Naive B cell (primary cell): ENCODE measurements around the gene GPR62. TPM values are rescaled to one million over a fixed set of nuclear protein-coding genes. Genes with fewer than 3 reads are reported as not detected.

Source experiments
- ATAC-seq, 2 donors: fragments of 150-1000 bp; cut with Tn5 transposase; 2 replicates each; pipeline ENCODE4 v1.10.0; 2021; ENCODE audit warnings: low read depth in 2 of 2, mild to moderate bottlenecking in 2 of 2, moderate library complexity in 2 of 2
- DNase-seq: peaks from one replicate; pipeline ENCODE4 v3.0.0; 2022
- H3K27ac Mint-ChIP-seq, 6 donors: one replicate each; pipeline ENCODE4 v1.8.0; 2020 to 2022; ENCODE audit warnings: mild to moderate bottlenecking in 6 of 6, mixed read lengths in 6 of 6, moderate library complexity in 5 of 6, inconsistent platforms in 2 of 6
- H3K27me3 Mint-ChIP-seq, 3 donors: one replicate each; pipeline ENCODE4 v1.8.0; 2021 to 2022; ENCODE audit warnings: mixed read lengths in 3 of 3, mild to moderate bottlenecking in 1 of 3
- H3K36me3 Mint-ChIP-seq, 2 donors: one replicate each; pipeline ENCODE4 v1.8.0; 2020 to 2022; ENCODE audit warnings: mixed read lengths in 2 of 2, inconsistent platforms in 1 of 2, mild to moderate bottlenecking in 1 of 2
- H3K4me1 Mint-ChIP-seq, 3 donors: one replicate each; pipeline ENCODE4 v1.8.0; 2020 to 2022; ENCODE audit warnings: mixed read lengths in 3 of 3, inconsistent platforms in 1 of 3, mild to moderate bottlenecking in 1 of 3, moderate library complexity in 1 of 3
- H3K4me3 Mint-ChIP-seq, 8 donors: one replicate each; pipeline ENCODE4 v1.8.0; 2020 to 2022; ENCODE audit warnings: mild to moderate bottlenecking in 8 of 8, mixed read lengths in 8 of 8, moderate library complexity in 8 of 8, inconsistent platforms in 2 of 8
- H3K9me3 Mint-ChIP-seq, 7 donors: one replicate each; pipeline ENCODE4 v1.8.0; 2020 to 2022; ENCODE audit warnings: mixed read lengths in 7 of 7, mild to moderate bottlenecking in 5 of 7, inconsistent platforms in 2 of 7, moderate library complexity in 1 of 7
- polyA plus RNA-seq, 6 donors: library from polyadenylated mRNA; unstranded; fragments of 300-500 nt; fragmentation: Illumina TruSeq; gene quantifications; one replicate each; pipeline ENCODE4 v1.2.3, GENCODE V29; 2021; ENCODE audit warnings: low read depth in 6 of 6

GPR62 gene
- polyA plus RNA-seq, 6 donors from 2014 or later, result not detected

DNA sequence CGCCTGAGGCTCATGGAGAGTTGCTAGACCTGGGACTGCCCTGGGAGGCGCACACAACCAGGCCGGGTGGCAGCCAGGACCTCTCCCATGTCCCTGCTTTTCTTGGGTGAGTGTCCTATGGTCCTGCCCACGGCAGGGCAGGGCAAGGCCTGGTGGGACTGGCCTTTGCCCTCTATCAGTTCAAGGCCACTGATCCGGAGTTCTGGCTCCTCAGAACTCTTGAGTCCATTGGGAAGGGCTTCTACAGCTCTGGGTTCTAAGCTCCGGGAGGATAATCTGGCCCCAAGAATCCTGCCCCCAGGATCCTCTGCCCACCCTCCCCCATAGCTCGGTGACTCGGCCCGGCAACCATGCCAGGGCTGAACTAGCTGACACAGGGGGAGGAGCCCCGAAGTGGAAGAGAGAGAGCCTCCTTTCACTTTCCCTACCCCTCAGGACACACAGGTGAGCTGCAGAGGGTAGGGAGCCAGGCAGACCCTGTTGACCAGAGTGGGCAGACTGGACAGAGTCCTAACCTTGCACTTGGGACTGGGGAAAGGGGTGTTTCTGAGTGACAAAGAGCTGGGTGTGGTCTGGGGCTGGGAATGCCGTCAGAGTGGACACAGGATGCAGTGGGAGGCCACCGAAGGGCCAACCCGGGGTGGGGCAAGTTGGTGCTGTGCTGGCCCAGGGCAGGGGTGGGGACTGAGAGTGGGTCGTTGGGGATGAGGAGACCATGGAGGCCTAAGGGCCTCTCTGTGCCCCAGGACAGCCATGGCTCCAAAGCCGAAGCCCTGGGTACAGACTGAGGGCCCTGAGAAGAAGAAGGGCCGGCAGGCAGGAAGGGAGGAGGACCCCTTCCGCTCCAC is 12.4 kb upstream of the GPR62 start:
- Mint-ChIP-seq H3K27me3 (no peaks in the 10 kb centered on the region), H3K36me3 (peaks cover 4 to 9% of the 10 kb centered on the region in 2 donors), H3K27ac (peak overlapping the region; percentile 21 to 88 (median 78)), H3K9me3 (no peaks in the 10 kb centered on the region), H3K4me3 (peak overlapping the region; percentile 90 to 96 (median 93)), H3K4me1 (peaks cover 16 to 41% (median 31%) of the 10 kb centered on the region in 3 donors)
- DNase-seq, result peak; percentile 54
- ATAC-seq, result peak; percentile 27 to 33

DNA sequence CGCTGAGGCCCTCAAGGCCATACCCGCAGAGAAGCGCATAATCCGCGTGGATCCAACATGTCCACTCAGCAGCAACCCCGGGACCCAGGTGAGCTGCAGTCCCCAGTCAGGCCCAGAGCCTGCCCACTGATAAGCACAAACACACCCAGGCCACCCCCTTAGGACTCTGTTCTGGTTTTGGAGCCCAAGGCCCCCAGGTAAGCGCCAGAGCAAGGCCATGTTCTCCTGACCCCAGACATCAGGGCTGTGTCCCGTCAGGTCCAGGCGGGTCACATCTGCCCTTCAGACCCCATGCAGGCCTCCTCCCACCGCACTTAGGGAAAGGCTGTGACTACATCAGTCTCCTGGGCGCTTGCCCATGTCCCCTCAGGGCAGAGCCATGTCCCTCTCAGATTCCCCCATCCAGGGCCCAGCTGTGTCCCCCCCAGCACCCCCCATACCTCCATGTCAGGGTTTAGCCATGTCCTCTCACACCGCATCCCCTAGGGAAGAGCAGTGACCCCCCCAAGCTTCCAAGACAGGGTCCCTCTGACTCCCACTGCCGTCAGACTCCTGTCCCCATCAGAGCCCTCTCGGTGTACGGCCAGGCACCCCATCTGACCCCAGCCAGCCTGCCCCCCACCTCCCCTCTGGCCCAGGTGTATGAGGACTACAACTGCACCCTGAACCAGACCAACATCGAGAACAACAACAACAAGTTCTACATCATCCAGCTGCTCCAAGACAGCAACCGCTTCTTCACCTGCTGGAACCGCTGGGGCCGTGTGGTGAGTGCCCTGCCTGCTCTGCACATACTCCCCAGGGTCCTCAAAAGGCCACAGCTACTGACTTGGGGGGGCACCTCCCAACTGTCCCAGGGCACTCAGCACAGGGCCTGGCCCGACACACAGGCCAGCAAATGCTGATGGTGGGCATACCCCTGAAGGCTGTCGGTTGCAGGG is 11.5 kb upstream of the GPR62 start:
- H3K27ac Mint-ChIP-seq, result peak overlapping the region; percentile 41 to 65 (median 49)

DNA sequence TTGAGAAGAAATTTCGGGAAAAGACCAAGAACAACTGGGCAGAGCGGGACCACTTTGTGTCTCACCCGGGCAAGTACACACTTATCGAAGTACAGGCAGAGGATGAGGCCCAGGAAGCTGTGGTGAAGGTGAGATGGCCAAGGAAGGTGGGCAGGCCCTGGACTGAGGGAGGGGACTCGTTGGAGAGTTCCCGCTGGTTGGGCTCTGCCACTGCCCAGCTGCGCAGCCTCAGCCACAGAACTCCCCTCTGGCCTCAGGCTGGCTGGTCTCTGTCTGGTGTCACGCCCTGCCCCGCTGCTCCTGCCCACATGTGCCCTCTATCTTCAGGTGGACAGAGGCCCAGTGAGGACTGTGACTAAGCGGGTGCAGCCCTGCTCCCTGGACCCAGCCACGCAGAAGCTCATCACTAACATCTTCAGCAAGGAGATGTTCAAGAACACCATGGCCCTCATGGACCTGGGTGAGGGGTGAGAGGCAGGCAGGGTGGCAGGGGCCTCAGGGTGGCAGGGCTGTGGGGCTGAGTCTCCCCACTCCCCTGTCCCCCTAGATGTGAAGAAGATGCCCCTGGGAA is 10.6 kb upstream of the GPR62 start:
- Mint-ChIP-seq H3K4me1 (peaks cover 11 to 28% (median 27%) of the 10 kb centered on the region in 3 donors), H3K27me3 (no peaks in the 10 kb centered on the region), H3K27ac (peak overlapping the region in 2 of 6 donors; percentile 41 to 56), H3K36me3 (peaks cover 0 to 8% of the 10 kb centered on the region in 2 donors), H3K4me3 (peak overlapping the region in 1 of 8 donors; percentile 18), H3K9me3 (no peaks in the 10 kb centered on the region)
- no peak for DNase-seq
- ATAC-seq, result no peak

More for the DNA sequence above, 11.5 kb upstream of the GPR62 start:
- no peaks in the 10 kb centered on the region for H3K27me3 Mint-ChIP-seq
- ATAC-seq (no peak), DNase-seq (no peak)
- no peaks in the 10 kb centered on the region for H3K9me3 Mint-ChIP-seq
- peaks cover 0 to 8% of the 10 kb centered on the region in 2 donors for H3K36me3 Mint-ChIP-seq
- peak overlapping the region in 5 of 8 donors; percentile 8 to 90 (median 72) for H3K4me3 Mint-ChIP-seq
- H3K4me1 Mint-ChIP-seq, result peaks cover 16 to 34% (median 31%) of the 10 kb centered on the region in 3 donors

- DNase-seq, result no peak
- H3K4me3 Mint-ChIP-seq, result peak overlapping the region in 2 of 8 donors; percentile 18 to 64
- H3K27me3 Mint-ChIP-seq, result no peaks in the 10 kb centered on the region
- H3K27ac Mint-ChIP-seq, result no peak overlapping the region
- H3K36me3 Mint-ChIP-seq, result peaks cover 0 to 8% of the 10 kb centered on the region in 2 donors
- no peaks in the 10 kb centered on the region for H3K9me3 Mint-ChIP-seq
- peaks cover 11 to 21% (median 21%) of the 10 kb centered on the region in 3 donors for H3K4me1 Mint-ChIP-seq
- no peak for ATAC-seq
These were observed 9.9 kb upstream of the GPR62 start for GRCh38 chr3:51945031-51945840.

DNA sequence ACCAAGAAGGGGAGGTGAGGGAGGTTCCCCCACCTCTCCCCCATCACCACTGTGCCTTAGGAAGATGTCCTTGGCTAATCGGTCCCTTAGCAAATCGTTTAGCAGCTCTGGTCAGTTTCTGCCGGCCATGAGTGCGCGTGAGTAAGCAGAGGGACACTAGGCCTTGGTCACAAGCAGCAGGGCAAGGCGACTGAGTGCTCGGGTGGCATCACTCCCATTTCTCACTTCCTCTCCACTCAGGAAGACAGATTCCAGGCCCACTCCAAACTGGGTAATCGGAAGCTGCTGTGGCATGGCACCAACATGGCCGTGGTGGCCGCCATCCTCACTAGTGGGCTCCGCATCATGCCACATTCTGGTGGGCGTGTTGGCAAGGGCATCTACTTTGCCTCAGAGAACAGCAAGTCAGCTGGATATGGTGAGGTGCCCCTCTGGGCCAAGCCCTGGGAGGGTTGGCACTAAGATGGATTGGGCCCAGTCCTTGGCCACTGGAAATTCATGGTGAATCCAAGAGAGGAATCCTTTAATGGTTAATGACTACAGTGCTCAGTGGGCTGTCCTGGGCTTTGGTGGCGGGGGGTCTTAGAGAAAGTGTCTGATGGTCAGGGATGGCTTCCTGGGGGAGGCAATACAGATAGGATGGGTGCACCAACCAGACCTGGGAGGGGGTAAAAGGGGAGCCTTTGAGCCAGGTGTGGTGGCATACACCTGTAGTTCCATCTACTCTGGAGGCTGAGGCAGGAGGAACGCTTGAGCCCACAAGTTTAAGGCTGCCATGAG is 9.1 kb upstream of the GPR62 start:
- peak overlapping the region in 3 of 8 donors; percentile 24 to 64 (median 52) for H3K4me3 Mint-ChIP-seq
- no peak overlapping the region for H3K27ac Mint-ChIP-seq
- DNase-seq, result no peak

DNA sequence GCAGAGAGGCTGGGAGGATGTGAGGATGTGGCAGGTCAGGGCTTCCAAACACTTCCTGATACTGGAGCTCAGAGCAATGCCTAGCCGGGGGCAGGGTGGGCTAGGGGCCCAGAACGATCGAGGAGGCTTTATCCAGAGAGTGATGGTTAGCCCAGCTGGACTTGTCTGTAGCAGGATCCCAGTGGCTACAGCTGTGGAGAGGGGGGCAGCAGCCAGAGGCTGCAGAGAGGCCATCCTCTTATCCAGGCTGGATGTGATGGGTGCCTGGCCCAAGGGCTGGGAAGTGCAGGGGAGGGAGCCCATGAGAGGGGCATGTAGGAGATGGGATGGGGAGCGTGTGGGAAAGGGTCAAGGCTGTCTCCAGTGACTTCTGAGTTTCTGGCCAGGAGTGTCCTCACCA is 8.4 kb upstream of the GPR62 start:
- Mint-ChIP-seq H3K27ac (peak overlapping the region in 2 of 6 donors; percentile 12 to 52), H3K9me3 (no peaks in the 10 kb centered on the region), H3K4me1 (peaks cover 6 to 9% (median 8%) of the 10 kb centered on the region in 3 donors), H3K27me3 (no peaks in the 10 kb centered on the region), H3K36me3 (peaks cover 0 to 8% of the 10 kb centered on the region in 2 donors), H3K4me3 (no peak overlapping the region)
- no peak for ATAC-seq
- DNase-seq, result no peak

More for the DNA sequence above, 9.1 kb upstream of the GPR62 start:
- Mint-ChIP-seq H3K27me3 (no peaks in the 10 kb centered on the region), H3K9me3 (no peaks in the 10 kb centered on the region), H3K4me1 (peaks cover 6 to 13% (median 13%) of the 10 kb centered on the region in 3 donors), H3K36me3 (peaks cover 0 to 8% of the 10 kb centered on the region in 2 donors)
- ATAC-seq, result no peak

DNA sequence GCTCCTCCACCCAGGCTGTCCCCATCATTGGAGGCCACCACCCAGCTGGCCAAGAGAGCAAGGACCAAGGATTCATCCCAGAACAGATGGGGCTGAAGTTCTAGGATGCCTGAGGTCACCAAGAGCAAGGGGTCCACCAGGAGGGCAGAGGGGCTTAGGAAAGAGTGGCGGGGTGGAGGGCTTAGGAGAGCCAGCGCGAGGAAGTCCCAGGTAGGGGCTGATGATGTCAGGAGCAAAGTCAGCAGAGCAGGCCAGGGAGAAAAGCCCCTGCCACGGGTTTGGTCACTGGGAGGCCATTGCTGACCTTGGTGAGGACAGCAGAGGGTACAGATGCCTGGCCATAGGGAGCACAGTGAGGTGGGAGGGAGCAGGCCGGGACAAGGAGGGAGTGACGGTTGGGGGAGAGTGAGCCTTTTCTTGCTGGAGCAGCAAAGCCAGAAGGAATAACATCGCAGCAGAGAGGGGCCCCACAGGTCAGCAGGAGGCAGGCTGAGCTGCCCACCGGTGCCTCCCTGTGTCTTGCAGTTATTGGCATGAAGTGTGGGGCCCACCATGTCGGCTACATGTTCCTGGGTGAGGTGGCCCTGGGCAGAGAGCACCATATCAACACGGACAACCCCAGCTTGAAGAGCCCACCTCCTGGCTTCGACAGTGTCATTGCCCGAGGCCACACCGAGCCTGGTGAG is 7.8 kb upstream of the GPR62 start:
- H3K36me3 Mint-ChIP-seq, result peaks cover 0 to 8% of the 10 kb centered on the region in 2 donors
- H3K4me1 Mint-ChIP-seq, result peaks cover 6 to 8% (median 7%) of the 10 kb centered on the region in 3 donors
- H3K9me3 Mint-ChIP-seq, result no peaks in the 10 kb centered on the region
- H3K27ac Mint-ChIP-seq, result peak overlapping the region in 2 of 6 donors; percentile 12 to 52
- ATAC-seq, result no peak
- DNase-seq, result no peak
- H3K4me3 Mint-ChIP-seq, result no peak overlapping the region
- H3K27me3 Mint-ChIP-seq, result peaks cover 0 to 5% (median 3%) of the 10 kb centered on the region in 3 donors

- ATAC-seq (no peak), DNase-seq (no peak)
- peaks cover 3 to 13% (median 7%) of the 10 kb centered on the region in 3 donors for H3K27me3 Mint-ChIP-seq
- peaks cover 0 to 8% of the 10 kb centered on the region in 2 donors for H3K36me3 Mint-ChIP-seq
- no peaks in the 10 kb centered on the region for H3K9me3 Mint-ChIP-seq
- no peak overlapping the region for H3K27ac Mint-ChIP-seq
- H3K4me3 Mint-ChIP-seq, result no peak overlapping the region
- H3K4me1 Mint-ChIP-seq, result peaks cover under 1 to 2% (median 2%) of the 10 kb centered on the region in 3 donors
These were observed 7.1 kb upstream of the GPR62 start for GRCh38 chr3:51948016-51948580.

DNA sequence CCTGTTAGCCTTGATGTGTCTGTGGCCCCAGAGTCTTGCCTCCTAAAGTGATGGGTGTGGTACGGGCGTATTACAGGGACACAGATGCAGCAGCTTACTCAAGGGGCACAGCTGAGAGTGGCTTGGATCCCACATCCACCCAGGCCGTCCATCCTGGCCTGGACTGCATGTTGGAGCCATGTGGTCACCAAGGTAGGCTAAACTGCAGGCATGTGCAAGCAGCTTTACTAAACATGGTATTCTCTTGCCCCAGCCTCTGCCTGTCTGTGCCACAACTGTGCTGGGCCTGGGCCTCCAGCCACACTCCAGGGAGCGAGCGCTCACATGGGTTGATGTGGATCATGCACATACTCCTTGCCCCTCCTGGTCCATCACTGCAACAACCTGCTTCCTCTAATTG is 6.1 kb upstream of the GPR62 start:
- Mint-ChIP-seq H3K36me3 (peaks cover 0 to 8% of the 10 kb centered on the region in 2 donors), H3K27ac (no peak overlapping the region), H3K4me3 (no peak overlapping the region), H3K4me1 (peaks cover 0 to 4% (median 2%) of the 10 kb centered on the region in 3 donors), H3K9me3 (no peaks in the 10 kb centered on the region), H3K27me3 (peaks cover 14 to 23% (median 15%) of the 10 kb centered on the region in 3 donors)
- DNase-seq (no peak), ATAC-seq (no peak)

GRCh38 chr3:51950899-51951298 is 4.3 kb upstream of the GPR62 start:
- no peak overlapping the region for H3K4me3 Mint-ChIP-seq
- H3K36me3 Mint-ChIP-seq, result peaks cover 0 to 8% of the 10 kb centered on the region in 2 donors
- ATAC-seq (no peak), DNase-seq (no peak)
- peaks cover 18 to 34% (median 26%) of the 10 kb centered on the region in 3 donors for H3K27me3 Mint-ChIP-seq
- no peak overlapping the region for H3K27ac Mint-ChIP-seq
- peaks cover 0 to 4% (median 4%) of the 10 kb centered on the region in 3 donors for H3K4me1 Mint-ChIP-seq
- H3K9me3 Mint-ChIP-seq, result no peaks in the 10 kb centered on the region

DNA sequence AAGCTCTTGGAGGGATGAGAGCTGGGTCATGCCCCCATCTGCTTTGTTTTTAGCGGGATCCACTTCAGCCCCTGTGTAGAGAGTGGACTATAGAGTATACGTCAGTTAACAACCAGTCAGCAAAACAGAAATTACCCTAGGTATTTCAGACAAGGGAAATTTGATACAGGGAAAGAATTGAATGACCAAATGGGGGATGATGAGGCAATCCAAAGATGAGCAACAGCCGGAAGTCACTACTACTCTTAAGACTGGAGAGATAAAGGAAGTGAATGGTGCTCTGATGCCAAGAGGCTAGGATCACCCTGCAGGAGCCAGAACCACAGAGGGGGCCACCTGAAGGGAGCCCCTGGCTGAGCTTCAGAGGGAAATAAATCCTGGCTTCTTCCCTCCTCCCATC is 1.7 kb upstream of the GPR62 start:
- no peak for ATAC-seq
- DNase-seq, result no peak
- no peaks in the 10 kb centered on the region for H3K9me3 Mint-ChIP-seq
- H3K27me3 Mint-ChIP-seq, result peaks cover 18 to 34% (median 26%) of the 10 kb centered on the region in 3 donors
- H3K4me1 Mint-ChIP-seq, result peaks cover 4% of the 10 kb centered on the region in 3 donors
- no peak overlapping the region for H3K27ac Mint-ChIP-seq
- H3K4me3 Mint-ChIP-seq, result no peak overlapping the region
- peaks cover 0 to 6% of the 10 kb centered on the region in 2 donors for H3K36me3 Mint-ChIP-seq
